K562 (cell line): ENCODE measurements around the gene BAHD1. TPM values are rescaled to one million over a fixed set of nuclear protein-coding genes. Genes with fewer than 3 reads are reported as not detected.

Experiments
- BRD9 ChIP-seq: fragments of 450-650 bp; IDR thresholded peaks from 2 replicates; pipeline ENCODE4 v1.6.1; 2018; ENCODE audit warnings: low read depth; ENCODE audit not compliant: partially characterized antibody
- CREB3 ChIP-seq: fragments of 450-650 bp; conservative IDR thresholded peaks from 2 replicates; pipeline ENCODE4 v1.6.1; 2016; ENCODE audit warnings: missing genetic modification characterization, low read depth, mild to moderate bottlenecking, missing compliant biosample characterization, moderate library complexity
- E2F6 ChIP-seq, 2 experiments: IDR thresholded peaks; 2 replicates each; pipeline ENCODE4 v1.6.1; 2011; ENCODE audit warnings: borderline replicate concordance in 1 of 2, control low read depth in 1 of 2, low read depth in 1 of 2, low read length in 1 of 2, mild to moderate bottlenecking in 1 of 2, mixed read lengths in 1 of 2, moderate library complexity in 1 of 2; ENCODE audit not compliant: insufficient read depth in 1 of 2, insufficient read length in 1 of 2, poor library complexity in 1 of 2, severe bottlenecking in 1 of 2; ENCODE audit errors: extremely low read depth in 1 of 2
- IRF1 ChIP-seq: sonication (generic); formaldehyde crosslinking; IDR thresholded peaks from 2 replicates; pipeline ENCODE4 v1.8.0; 2022; ENCODE audit warnings: missing genetic modification reagents, mild to moderate bottlenecking, borderline replicate concordance
- NEUROD1 ChIP-seq: fragments of 150-350 bp; IDR thresholded peaks from 2 replicates; pipeline ENCODE4 v1.6.1; 2014; ENCODE audit warnings: borderline replicate concordance, low read length, low read depth; ENCODE audit not compliant: partially characterized antibody
- TCF3 ChIP-seq: sonication (generic); formaldehyde crosslinking; IDR thresholded peaks from 2 replicates; pipeline ENCODE4 v1.4.0; 2020; ENCODE audit warnings: mild to moderate bottlenecking, missing genetic modification reagents
- ZBTB26 ChIP-seq: fragments of 450-650 bp; formaldehyde crosslinking; IDR thresholded peaks from 2 replicates; pipeline ENCODE4 v1.4.0; 2022; ENCODE audit warnings: missing genetic modification characterization
- ZBTB40 ChIP-seq, 2 experiments: fragments of 450-650 bp in 1 of 2; sonication (generic) in 1 of 2; formaldehyde crosslinking in 1 of 2; IDR thresholded peaks; 2 replicates each; pipeline versions ENCODE4 v1.7.1 to v1.9.0; 2016 to 2022; ENCODE audit warnings: inconsistent platforms in 1 of 2, mild to moderate bottlenecking in 1 of 2, missing genetic modification reagents in 1 of 2
- ZNF551 ChIP-seq: fragments of 250-450 bp; sonication (Bioruptor Pico); IDR thresholded peaks from 2 replicates; pipeline ENCODE4 v1.5.0; 2021; ENCODE audit warnings: mild to moderate bottlenecking, moderate library complexity
- ZNF644 ChIP-seq: fragments of 200-800 bp; sonication (Bioruptor generic); IDR thresholded peaks from 2 replicates; pipeline ENCODE4 v1.6.1; 2016; ENCODE audit warnings: low read depth, missing genetic modification characterization, missing compliant biosample characterization
- polyA plus RNA-seq, 8 experiments: library from polyadenylated mRNA; depleted of rRNA in 4 of 8; stranded (reverse) in 5 of 8; unstranded in 3 of 8; fragments of >200 nt; fragmentation: Nextera tagmentation in 2 of 8; fragmentation: Illumina TruSeq in 1 of 8; extraction: Ambion mirVana in 2 of 8; extraction: Trizol in 1 of 8; gene quantifications; 2 replicates each; pipeline versions ENCODE4 v1.2.1 to v1.2.3, GENCODE V29; 2011 to 2014; ENCODE audit warnings: inconsistent platforms in 1 of 8, missing spikeins in 1 of 8
- total RNA-seq, 7 experiments: library from RNA; depleted of rRNA in 6 of 7; stranded (reverse); fragments of >200 nt in 6 of 7; fragmentation: Illumina TruSeq in 2 of 7; extraction: Trizol in 2 of 7; gene quantifications; 2 replicates each; pipeline versions ENCODE4 v1.2.1 to v1.2.3, GENCODE V29; 2011 to 2021; ENCODE audit warnings: low replicate concordance in 1 of 7

The BAHD1 gene
- total and polyA plus RNA-seq, 9 of the 15 experiments (the other 6 are each of a cell fraction or from before 2014, with no cell fraction given): 0.55 to 38.5 (median 11.5) TPM

GRCh38 chr15:40441565-40442531 is 1.1 kb downstream of the BAHD1 start (continued):
- TF ChIP-seq ZBTB40 (IDR thresholded peaks at IDR 0.05): 0 out of 2 replicates have a peak, but pooled peaks have one; percentile 25
- TF ChIP-seq ZBTB40 (CRISPR knock-in tag; IDR thresholded peaks at IDR 0.05): no peak
- TF ChIP-seq CREB3 (tag): no peak
- TF ChIP-seq E2F6 (IDR thresholded peaks at IDR 0.05; ENCODE audit: borderline replicate concordance in 1 of 2, extremely low read depth in 1 of 2, insufficient read depth in 1 of 2, insufficient read length in 1 of 2, low read depth in 1 of 2, low read length in 1 of 2, poor library complexity in 1 of 2, severe bottlenecking in 1 of 2): peak in 1 of 2 experiments; percentile 74
- no peak for TF ChIP-seq ZNF551 (CRISPR knock-in tag)
- TF ChIP-seq ZNF644 (tag): no peak
- TF ChIP-seq ZBTB26: no peak
- no peak for TF ChIP-seq IRF1
- no peak for TF ChIP-seq BRD9
- TF ChIP-seq TCF3 (CRISPR knock-in tag): no peak
- no peak for TF ChIP-seq NEUROD1
